Measurements from ENCODE around the gene SNTG2.
"Not testable (repeated sequence)": the region's sequence is repeated elsewhere in the genome, so short reads cannot be mapped to it uniquely, and the experiment has no call there.

SNTG2 gene

DNA sequence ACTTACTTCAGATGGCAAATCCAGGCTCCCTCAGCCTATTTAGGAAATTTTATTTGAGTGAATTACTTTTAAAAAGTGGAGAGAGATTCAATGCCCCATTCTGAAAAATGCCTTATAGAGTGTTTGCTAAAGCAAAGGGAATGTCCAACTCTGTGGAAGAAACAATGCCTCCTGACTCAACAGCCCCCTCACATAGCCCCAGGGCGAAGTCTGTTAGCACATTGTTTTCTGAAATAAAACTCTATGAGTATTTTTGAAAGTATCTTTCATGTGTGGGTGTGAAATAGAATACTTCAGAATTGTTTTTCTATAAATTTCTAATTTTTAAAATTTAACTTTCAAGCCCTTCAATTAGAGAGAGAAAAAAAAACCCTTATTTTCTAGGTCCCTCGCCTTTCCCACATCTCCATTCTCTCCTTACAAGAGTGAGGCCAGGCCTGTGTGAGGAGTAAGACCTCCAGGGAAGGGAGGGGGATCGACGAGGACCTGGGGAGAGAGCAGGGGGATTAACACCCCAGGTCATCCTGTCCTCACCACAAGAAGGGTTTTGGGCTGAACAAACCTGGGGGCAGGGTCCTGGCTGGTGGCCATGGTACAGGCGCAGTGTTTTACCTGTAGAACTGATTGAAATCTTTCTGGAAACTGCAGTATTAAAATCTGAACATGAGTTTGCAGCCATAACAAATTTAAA, 141.4 kb downstream of the SNTG2 start:
- no peak overlapping the region for H3K27ac ChIP-seq
- no peak overlapping the region for H3K4me3 ChIP-seq
- H3K9me3 ChIP-seq (ENCODE audit: low read depth, low read length), result no peaks in the 10 kb centered on the region
- DNase-seq (ENCODE audit: low read depth, low spot score), result no peak
- TF ChIP-seq EZH2 (IDR thresholded peaks at IDR 0.05) (no peak), POLR2AphosphoS5 (IDR thresholded peaks at IDR 0.05; ENCODE audit: borderline replicate concordance, low read depth, low read length) (no peak), FOXP2 (optimal IDR thresholded peaks at IDR 0.05; ENCODE audit: control extremely low read depth, extremely low read length, insufficient read depth) (no peak)
- H3K9ac ChIP-seq (ENCODE audit: insufficient read length), result no peak overlapping the region
- no peaks in the 10 kb centered on the region for H3K36me3 ChIP-seq (ENCODE audit: insufficient read depth, low read length)

DNA sequence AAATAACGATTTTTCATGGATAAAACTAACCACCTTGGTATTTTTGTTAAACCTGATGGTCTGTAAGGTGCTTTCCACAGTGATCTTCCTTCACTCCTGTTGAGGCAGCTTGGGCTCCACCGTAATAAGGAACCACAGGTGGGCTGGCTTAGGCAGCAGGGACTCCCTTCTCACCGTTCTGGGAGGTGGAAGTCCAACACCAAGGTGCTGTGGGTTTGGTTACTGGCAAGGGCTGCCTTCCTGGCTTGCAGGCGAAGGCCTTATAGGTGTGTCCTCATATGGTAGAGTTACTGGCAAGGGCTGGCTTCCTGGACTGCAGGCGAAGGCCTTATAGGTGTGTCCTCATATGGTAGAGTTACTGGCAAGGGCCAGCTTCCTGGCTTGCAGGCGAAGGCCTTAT, 143.0 kb downstream of the SNTG2 start:
- H3K9me3 ChIP-seq (ENCODE audit: low read depth, low read length); H3K4me3 ChIP-seq; H3K36me3 ChIP-seq (ENCODE audit: insufficient read depth, low read length); H3K27ac ChIP-seq; DNase-seq (ENCODE audit: low read depth, low spot score); H3K9ac ChIP-seq (ENCODE audit: insufficient read length): not testable (repeated sequence)

DNA sequence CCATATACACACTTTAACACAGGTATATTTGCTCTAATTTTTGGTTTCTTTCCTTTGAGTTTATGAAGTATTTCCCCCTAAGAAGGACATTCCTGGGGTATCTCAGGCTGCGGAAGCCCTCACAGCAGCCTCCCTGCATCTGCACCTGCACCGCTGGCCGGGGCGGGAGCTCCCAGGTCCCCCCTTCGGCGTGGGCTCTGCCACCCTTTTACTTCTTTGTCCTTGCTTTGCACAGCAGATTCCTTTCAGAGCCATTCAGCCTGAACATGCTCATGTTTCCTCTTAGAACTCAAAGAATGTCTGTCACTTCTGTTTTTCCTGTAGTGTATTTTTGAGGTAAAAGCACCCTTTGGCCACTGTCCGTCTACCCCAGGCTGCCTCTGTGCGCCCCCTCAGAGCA, 146.5 kb downstream of the SNTG2 start:
- DNase-seq (ENCODE audit: low read depth, low spot score), result no peak
- TF ChIP-seq EZH2 (IDR thresholded peaks at IDR 0.05), result no peak
- TF ChIP-seq POLR2AphosphoS5 (IDR thresholded peaks at IDR 0.05; ENCODE audit: borderline replicate concordance, low read depth, low read length), result no peak
- no peak for TF ChIP-seq FOXP2 (optimal IDR thresholded peaks at IDR 0.05; ENCODE audit: control extremely low read depth, extremely low read length, insufficient read depth)

DNA sequence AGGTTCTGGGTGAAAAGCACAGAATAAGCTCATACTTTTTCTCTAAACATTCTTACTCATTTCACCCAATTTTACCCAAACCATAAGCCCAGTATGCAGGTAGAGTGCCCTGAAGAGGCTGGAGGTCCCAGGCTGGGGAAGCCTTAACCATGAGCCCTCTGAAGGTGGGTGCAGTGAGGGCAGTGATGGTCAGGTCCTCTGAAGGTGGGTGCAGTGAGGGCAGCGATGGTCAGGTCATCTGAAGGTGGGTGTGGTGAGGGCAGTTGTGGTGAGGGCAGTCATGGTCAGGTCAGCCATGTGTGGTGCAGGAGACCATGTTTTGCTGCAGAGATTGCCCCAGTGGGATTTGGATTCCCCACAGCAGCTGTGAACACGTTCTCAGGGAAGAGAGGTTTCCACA, 148.8 kb downstream of the SNTG2 start:
- Histone ChIP-seq H3K27ac (no peak overlapping the region), H3K9ac (ENCODE audit: insufficient read length) (no peak overlapping the region), H3K36me3 (ENCODE audit: insufficient read depth, low read length) (no peaks in the 10 kb centered on the region), H3K4me3 (no peak overlapping the region), H3K9me3 (ENCODE audit: low read depth, low read length) (no peaks in the 10 kb centered on the region)
- no peak for TF ChIP-seq POLR2AphosphoS5 (IDR thresholded peaks at IDR 0.05; ENCODE audit: borderline replicate concordance, low read depth, low read length)
- no peak for TF ChIP-seq FOXP2 (optimal IDR thresholded peaks at IDR 0.05; ENCODE audit: control extremely low read depth, extremely low read length, insufficient read depth)
- no peak for TF ChIP-seq EZH2 (IDR thresholded peaks at IDR 0.05)
- no peak for DNase-seq (ENCODE audit: low read depth, low spot score)

More for the DNA sequence above, 146.5 kb downstream of the SNTG2 start:
- H3K4me3 ChIP-seq, result no peak overlapping the region
- H3K9ac ChIP-seq (ENCODE audit: insufficient read length), result no peak overlapping the region
- no peaks in the 10 kb centered on the region for H3K36me3 ChIP-seq (ENCODE audit: insufficient read depth, low read length)
- no peak overlapping the region for H3K27ac ChIP-seq
- no peaks in the 10 kb centered on the region for H3K9me3 ChIP-seq (ENCODE audit: low read depth, low read length)

DNA sequence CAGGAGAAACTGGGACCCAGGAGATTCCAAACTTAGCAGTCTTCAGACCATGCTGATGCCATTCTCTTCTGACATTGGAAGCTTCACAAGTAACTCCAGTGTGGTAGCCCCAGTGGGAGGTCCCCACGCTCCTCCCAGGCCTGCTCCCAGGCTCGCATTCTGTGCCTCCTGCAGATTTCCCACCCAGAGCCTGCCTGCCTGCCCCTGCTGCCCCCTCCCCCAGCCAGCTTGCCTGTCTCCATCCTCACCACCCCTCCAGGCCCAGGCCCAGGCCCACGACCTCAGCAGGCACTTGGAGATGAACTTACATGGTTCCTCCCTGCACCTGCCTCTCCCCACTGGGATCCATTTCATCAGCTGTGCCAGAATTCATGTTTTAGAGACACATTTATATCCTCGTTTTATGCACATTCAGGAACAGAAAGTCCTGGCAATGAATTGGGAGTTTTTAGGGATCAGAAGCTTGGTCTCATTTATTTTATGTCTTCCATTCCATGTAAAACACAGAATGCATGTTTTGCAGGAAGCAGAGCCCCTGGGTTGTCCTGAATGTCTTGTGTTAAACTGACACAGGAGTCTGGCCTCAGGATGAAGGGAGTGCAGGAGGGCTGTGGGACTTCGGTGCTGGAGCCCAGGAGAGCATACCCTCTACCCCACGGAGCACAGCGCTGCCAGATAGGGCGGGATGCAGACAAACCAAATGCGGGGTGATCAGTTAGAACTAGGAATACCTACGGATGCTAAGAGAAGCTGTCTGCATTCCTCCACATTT, 150.5 kb downstream of the SNTG2 start:
- Histone ChIP-seq H3K36me3 (ENCODE audit: insufficient read depth, low read length) (no peaks in the 10 kb centered on the region), H3K4me3 (no peak overlapping the region), H3K9me3 (ENCODE audit: low read depth, low read length) (no peaks in the 10 kb centered on the region), H3K9ac (ENCODE audit: insufficient read length) (no peak overlapping the region), H3K27ac (no peak overlapping the region)
- TF ChIP-seq EZH2 (IDR thresholded peaks at IDR 0.05) (no peak), POLR2AphosphoS5 (IDR thresholded peaks at IDR 0.05; ENCODE audit: borderline replicate concordance, low read depth, low read length) (no peak), FOXP2 (optimal IDR thresholded peaks at IDR 0.05; ENCODE audit: control extremely low read depth, extremely low read length, insufficient read depth) (no peak)
- no peak for DNase-seq (ENCODE audit: low read depth, low spot score)

DNA sequence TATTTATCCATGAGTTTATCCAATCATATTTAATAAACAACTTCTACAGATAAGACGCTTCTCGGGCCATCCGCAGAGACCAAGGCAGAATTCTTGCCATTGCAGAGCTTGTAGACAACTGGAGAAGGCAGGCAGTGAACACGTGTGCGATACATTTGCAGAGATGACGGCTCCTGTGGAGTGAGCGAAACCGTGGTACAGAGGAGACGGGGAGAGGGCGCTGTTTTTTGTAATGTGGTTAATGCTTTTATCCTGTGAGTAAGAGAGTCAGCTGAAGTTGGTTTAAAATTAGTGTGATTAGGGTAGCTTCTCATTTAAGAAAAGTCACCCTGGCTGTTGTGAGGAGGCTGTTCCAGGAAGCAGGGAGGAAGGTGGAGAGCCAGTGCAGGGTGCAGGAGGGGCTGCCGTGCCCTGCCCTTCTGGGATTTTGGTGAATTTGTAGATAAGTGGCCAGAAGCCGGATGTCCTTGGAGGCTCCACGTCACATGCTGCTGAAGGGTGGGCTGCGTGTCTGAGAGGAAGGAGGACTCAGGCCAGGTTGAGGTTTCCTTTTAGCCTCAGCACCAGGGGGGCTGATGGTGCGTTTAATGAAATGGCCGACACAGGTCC, 151.4 kb downstream of the SNTG2 start:
- no peaks in the 10 kb centered on the region for H3K36me3 ChIP-seq (ENCODE audit: insufficient read depth, low read length)
- no peaks in the 10 kb centered on the region for H3K9me3 ChIP-seq (ENCODE audit: low read depth, low read length)
- no peak for TF ChIP-seq FOXP2 (optimal IDR thresholded peaks at IDR 0.05; ENCODE audit: control extremely low read depth, extremely low read length, insufficient read depth)
- TF ChIP-seq EZH2 (IDR thresholded peaks at IDR 0.05), result no peak
- TF ChIP-seq POLR2AphosphoS5 (IDR thresholded peaks at IDR 0.05; ENCODE audit: borderline replicate concordance, low read depth, low read length), result no peak
- H3K4me3 ChIP-seq, result no peak overlapping the region
- H3K27ac ChIP-seq, result no peak overlapping the region
- no peak for DNase-seq (ENCODE audit: low read depth, low spot score)
- H3K9ac ChIP-seq (ENCODE audit: insufficient read length), result no peak overlapping the region

DNA sequence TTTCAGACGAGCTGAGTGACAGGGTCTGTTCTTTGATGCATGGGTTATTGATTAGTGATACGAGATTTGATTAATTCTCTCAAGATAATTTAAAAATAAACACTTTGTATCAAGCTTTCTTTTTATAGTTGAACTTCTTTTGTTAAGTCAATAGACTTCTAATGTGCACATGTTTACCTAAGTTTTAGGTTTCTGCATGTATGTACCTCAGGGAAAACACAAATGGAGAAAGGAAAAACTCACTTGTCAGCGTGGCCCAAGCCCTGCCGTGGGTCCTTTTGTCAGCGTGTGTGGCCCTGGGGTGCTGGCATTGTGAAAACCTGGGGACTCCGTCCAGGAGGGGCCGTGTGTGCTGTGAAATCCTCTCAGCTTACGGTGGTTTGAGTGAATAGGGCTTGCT, 153.7 kb downstream of the SNTG2 start:
- no peak for DNase-seq (ENCODE audit: low read depth, low spot score)
- Histone ChIP-seq H3K9ac (ENCODE audit: insufficient read length) (no peak overlapping the region), H3K4me3 (no peak overlapping the region), H3K36me3 (ENCODE audit: insufficient read depth, low read length) (no peaks in the 10 kb centered on the region), H3K9me3 (ENCODE audit: low read depth, low read length) (no peaks in the 10 kb centered on the region), H3K27ac (no peak overlapping the region)
- TF ChIP-seq EZH2 (IDR thresholded peaks at IDR 0.05) (no peak), POLR2AphosphoS5 (IDR thresholded peaks at IDR 0.05; ENCODE audit: borderline replicate concordance, low read depth, low read length) (no peak), FOXP2 (optimal IDR thresholded peaks at IDR 0.05; ENCODE audit: control extremely low read depth, extremely low read length, insufficient read depth) (no peak)

DNA sequence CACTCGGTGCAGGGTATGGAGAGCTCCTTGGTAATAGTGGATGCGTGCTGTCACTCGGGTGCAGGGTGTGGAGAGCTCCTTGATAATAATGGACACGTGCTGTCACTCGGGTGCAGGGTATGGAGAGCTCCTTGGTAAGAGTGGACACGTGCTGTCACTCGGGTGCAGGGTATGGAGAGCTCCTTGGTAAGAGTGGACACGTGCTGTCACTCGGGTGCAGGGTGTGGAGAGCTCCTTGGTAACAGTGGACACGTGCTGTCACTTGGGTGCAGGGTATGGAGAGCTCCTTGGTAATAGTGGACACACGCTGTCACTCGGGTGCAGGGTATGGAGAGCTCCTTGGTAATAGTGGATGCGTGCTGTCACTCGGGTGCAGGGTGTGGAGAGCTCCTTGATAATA, 155.7 kb downstream of the SNTG2 start:
- not testable (repeated sequence) for H3K9ac ChIP-seq (ENCODE audit: insufficient read length); DNase-seq (ENCODE audit: low read depth, low spot score); H3K4me3 ChIP-seq; H3K9me3 ChIP-seq (ENCODE audit: low read depth, low read length); H3K36me3 ChIP-seq (ENCODE audit: insufficient read depth, low read length); H3K27ac ChIP-seq
